GM19455 (cell line): Measurements from ENCODE around the gene GCN1.
A peak's percentile ranks its signal among the peaks of the same experiment; 100 is the strongest.
"Not testable (repeated sequence)": the region's sequence is repeated elsewhere in the genome, so short reads cannot be mapped to it uniquely, and the experiment has no call there.

Source experiments
- ATAC-seq: cut with Tn5 transposase; IDR thresholded peaks from one replicate; pipeline ENCODE4 v1.9.1; 2021; ENCODE audit not compliant: unreplicated experiment

GCN1 gene, protein sequence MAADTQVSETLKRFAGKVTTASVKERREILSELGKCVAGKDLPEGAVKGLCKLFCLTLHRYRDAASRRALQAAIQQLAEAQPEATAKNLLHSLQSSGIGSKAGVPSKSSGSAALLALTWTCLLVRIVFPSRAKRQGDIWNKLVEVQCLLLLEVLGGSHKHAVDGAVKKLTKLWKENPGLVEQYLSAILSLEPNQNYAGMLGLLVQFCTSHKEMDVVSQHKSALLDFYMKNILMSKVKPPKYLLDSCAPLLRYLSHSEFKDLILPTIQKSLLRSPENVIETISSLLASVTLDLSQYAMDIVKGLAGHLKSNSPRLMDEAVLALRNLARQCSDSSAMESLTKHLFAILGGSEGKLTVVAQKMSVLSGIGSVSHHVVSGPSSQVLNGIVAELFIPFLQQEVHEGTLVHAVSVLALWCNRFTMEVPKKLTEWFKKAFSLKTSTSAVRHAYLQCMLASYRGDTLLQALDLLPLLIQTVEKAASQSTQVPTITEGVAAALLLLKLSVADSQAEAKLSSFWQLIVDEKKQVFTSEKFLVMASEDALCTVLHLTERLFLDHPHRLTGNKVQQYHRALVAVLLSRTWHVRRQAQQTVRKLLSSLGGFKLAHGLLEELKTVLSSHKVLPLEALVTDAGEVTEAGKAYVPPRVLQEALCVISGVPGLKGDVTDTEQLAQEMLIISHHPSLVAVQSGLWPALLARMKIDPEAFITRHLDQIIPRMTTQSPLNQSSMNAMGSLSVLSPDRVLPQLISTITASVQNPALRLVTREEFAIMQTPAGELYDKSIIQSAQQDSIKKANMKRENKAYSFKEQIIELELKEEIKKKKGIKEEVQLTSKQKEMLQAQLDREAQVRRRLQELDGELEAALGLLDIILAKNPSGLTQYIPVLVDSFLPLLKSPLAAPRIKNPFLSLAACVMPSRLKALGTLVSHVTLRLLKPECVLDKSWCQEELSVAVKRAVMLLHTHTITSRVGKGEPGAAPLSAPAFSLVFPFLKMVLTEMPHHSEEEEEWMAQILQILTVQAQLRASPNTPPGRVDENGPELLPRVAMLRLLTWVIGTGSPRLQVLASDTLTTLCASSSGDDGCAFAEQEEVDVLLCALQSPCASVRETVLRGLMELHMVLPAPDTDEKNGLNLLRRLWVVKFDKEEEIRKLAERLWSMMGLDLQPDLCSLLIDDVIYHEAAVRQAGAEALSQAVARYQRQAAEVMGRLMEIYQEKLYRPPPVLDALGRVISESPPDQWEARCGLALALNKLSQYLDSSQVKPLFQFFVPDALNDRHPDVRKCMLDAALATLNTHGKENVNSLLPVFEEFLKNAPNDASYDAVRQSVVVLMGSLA (N-terminal part only)

DNA sequence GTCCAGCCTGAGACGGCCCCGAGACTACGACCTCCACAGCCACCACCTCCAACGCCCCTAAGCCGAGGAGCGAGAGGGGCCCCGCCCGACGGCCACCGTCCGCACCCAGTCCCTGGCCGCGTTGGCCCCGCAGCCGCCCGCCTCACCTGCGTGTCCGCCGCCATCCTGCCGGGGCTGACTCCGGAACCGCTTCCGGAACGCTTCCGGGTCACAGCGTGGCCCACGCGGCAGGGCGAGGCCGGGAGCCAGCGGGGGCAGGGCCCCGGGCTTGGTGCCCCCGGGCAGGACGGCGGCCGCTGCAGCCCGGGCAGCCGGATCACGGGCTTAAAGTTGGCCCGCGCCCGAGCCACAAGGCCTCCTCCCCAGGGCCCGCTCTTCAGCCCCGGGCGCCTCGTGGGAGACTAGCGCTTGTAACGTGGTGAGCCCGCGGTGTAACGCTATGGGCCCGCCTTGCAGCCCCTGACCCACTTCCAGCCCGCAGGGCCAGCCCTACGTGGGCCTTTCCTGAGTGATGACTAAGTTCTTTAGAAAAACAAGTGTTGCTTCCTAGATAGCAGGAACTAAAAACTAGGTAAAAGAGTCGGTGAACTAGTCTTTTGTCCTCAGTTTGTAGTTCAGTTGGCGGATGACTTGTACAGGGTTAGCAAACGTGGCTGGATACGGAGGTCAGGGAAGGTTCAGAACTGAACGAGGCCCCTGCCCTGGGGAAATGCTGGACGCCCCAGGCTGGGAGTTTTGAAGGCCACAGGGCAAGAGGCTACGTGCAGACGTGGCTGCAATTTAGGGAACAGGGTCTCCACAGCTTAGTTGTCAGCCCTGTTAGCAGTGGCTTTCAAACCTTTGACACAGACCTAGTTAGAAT is at the start of gene GCN1:
Gene GCN1, minus strand, starts transcription at position 182 of the 862 bp plus-strand sequence. Its CDS starts 18 bp downstream, at position 164.
- ATAC-seq = peak; percentile 74

DNA sequence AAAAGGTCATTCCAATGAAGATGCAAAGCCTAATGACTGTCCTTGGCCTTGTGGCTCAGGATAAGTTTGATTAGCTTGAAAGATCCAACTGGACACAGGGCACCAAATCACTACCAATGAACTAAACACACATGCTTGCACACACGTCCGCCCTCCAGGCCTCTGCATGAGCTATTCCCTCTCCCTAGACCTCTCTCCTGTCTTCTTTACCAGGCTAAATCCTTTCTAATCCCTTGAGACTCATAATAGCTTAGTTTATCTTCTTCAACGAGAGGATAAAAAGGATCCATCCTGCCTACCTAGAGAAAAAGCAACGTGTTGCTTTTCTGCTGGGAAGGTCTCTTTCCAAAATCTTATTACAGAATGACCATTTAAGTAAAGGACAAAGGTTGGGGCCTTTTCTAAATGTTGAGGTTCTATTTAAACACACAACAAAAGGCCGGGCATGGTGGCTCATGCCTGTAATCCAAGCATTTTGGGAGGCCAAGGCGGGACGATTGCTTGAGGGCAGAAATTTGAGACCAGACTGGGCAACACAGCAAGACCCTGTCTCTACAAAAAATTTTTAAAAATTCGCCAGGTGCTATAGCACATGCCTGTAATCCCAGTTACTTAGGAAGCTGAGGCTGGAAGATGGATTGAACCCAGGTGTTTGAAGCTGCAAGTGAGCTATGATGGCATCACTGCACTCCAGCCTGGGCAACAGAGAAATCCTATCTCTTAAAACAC is 48.6 kb upstream of the GCN1 start:
- no peak for ATAC-seq

DNA sequence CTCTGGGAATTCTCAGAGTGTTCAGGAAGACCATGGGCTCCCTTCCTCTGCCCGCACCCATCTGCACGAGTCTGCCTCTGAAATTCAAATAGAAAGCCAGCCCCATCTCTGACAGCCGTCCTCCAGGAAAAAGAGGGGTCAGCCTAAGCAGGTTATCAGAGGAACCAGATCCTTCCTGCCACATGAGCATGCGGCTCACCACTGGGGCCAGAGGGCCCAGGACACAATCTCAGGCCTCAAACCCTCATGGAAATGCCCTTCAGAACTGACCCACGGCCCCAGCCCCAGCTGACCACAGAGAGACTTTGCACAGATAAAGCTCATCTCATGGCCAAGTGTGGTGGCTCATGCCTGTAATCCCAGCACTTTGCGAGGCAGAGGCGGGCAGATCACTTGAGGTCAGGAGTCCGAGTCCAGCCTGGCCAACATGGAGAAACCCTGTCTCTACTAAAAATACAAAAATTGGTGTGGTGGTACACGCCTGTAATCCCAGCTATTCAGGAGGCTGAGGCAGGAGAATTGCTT is 47.8 kb upstream of the GCN1 start:
- no peak for ATAC-seq

DNA sequence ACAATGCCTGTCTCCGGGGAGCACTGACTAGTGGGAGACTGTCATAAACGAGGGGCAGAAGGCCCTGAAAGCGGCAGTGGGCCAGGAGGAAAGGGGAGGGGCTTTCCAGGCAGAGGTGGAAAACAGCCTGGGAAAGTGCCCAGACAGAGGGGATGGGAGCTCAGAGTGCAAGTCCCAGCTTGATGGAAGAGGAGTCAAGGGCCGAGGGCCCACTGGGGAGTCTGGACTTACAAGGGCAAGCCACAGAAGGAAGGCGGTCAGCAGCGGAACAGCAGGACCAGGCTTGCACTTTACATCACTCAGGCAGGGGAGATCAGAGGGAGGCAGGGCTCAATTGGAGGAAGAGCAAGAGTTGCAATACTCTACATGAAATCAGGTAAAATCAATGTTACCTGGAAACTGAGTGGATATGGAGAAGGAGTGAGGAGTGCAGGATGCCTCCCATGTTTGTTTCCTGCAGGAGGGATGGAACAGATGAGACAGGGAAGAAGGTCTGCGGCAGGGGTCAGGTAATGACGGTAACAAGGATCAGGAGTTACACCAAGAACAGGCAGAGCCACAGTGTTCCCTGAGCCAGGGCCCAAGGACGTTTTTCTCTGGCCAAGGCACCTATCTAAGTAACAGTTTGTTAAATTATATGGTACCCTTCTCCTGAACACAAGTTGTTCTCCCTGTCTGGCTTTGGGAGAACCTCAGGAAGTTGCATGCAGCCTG is 47.2 kb upstream of the GCN1 start:
- ATAC-seq = no peak

DNA sequence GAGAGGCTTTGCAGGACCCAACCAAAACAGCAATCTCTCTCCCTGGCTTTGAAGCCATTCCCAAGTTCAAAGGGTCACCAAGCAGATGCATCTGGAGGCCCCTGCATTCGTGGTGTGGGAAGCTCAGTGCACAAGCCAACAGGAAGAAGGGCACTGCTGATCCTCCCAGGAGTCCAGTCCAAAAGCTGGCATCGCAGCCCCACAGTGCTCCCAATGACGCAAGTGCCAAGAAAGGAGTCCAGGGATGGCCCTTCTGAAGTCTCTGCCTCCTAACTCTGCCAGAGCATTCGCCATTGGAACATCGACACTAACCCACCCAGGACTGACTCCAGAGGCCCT is 45.9 kb upstream of the GCN1 start:
- no peak for ATAC-seq

DNA sequence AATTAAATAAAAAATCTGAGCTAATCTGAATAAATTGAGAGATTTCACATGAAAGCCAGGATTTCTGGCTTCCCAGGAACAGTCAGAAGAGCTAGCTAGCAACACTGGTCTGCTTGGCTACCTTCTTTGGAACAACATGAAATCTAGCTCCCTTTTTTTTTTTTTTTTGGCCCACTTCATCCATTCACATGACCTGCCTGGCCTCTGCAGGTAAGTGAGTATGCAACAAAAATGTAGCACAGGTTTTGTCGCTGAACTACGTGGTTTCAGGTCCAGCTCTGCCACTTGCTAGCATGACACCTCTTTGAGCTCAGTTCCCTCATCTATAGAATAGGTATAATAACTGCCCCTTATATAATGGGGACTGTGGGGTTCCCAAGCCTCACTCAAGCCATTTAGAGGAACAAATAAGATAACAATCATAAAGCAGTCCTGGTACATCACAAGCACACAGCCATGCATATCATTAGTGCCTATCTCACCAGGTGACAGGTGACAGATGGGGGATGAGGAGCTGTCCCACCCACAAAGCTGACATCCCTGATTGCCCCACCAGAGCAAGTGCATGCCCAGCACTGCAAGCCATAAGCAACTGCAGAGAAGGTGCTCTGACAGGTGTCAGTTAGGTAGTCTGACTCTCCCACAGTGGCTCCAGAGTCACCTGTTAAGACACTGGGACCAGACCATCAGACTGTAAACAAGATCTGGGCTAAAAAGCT is 45.4 kb upstream of the GCN1 start:
- ATAC-seq = no peak

DNA sequence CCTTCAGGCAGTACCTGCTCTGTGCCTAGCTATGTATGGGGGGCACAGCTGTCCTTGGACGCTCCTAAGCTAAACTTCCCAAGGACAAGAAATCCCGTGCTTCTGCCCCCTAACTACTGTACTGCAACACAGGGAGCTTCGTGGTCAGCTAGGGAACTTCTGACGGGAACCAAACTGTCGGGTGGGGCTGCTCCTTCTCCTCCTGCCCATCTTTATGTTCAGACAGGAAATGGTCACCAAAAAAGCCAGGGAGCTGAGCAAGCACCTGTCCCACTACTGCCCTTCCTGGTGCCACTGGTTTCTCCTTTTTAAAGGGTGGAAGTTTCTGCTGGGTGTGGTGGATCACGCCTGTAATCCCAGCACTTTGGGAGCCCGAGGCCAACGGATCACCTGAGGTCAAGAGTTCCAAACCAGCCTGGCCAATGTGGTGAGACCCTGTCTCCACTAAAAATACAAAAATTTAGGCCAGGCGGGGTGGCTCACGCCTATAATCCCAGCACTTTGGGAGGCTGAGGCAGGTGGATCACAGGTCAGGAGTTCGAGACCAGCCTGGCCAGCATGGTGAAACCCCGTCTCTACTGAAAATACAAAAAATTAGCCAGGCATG is 44.4 kb upstream of the GCN1 start:
- ATAC-seq = no peak

DNA sequence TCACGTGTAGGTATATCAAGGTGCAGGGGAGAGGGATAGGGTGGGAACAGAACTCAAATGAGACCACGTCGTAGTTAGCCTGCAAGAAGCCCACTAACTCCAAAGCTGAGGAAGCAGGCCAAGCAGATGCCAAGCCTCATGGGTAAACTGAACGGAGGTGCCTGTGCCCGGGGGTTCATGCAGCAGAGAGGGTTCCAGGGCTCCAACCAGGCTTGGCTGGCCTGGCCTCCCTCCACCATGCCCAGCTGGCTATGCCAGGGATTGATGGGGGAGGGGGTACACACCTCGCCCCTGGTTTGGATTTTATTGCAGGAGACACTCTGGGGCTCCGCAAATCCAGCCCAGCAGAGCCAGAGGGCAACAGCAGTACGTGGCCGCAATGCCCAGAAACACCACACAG is 43.7 kb upstream of the GCN1 start:
- ATAC-seq = no peak

DNA sequence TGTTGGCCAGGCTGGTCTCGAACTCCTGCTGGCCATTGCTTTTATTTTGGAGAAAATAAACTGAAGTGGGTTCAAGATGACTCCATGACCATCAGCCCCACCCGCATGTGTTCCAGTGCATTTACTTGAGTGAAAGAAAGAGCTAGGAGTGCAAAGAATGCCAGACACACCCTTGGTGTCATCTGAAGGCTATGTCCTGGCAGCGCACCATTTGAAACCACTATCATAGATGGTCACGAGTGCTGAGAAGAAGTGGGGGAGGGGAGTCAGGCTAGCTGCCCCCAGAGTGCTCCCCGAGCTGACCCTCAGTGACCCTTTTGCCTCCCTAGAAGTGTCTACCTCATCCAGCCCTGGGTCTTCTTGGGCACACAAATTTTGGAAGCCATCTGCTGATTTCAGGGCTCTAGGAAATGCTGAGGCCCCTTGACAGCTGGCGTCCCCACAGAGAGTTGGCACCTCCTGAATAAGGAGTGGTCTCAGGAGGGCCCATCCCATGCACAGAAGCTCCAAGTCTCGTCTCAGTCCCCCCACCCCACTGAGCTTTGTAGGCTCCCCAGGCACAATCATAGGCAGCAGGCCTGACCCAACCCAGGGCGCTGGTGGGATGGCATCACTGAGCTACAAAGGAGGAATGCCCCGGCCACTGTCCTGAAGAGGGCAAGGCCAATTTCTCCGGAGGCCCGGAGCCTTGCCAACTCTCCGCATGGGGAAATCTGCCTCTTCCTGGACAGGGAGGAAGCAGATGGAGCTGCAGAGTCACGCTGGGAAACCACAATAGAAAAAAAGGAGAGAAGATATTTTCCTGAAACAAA is 43.1 kb upstream of the GCN1 start:
- no peak for ATAC-seq

DNA sequence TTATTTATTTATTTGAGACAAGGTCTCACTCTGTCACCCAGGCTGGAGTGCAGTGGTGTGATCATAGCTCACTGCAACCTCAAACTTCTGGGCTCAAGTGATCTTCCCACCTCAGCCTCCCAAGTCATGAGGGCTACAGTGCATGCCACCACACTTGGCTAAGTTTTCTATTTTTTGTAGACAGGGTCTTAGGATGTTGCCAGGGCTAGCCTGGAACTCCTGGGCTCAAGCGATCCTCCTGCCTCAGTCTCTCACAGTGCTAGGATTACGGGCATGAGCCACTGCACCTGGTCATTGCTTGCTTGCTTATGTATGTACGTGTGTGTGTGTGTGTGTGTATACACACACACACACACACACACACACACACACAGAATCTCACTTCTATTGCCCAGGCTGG is 42.3 kb upstream of the GCN1 start:
- ATAC-seq = not testable (repeated sequence)

DNA sequence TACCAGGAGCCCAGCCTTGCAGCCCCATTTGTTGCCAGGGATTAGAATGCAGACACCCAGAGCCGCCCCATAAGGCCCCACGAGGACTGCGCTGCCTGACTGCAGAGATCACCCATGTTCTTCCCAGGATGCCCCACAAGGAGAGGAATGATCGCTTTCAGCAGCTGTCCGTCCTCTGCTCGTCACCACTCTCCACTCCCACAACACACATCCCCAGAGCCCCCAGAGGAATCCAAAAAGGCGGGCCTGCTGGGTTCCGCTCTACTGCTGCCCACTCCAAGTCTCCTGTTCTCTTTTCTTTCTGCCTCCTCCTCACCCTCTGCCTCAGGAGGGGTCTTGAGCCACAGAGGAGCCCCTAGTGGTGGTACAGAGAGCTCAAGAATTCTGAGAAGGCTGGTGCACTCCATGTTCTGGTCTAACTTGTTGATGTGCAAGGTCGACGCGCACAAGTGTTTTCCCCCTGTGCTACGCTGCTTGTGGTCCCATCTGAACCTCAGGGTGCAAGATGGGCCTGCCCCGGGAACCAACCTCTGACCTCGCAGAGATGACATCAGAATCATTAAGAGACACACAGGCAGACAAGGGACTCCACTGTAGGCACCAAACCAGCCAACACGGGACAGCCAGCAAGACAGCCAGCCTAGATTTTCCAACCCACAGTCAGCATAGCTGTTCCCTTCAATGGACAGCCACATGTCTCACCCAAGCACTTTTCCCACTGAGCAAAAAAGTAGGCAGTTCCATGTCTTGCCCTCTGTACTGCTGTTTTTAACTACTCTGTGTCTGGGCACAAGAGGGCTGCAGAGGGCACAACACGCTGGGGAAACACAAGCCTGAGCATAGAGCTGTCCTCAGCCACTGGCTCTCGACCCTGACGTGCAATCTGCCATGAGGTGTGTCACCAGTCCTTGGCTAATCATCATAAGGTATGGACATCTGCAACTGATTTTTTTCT is 41.1 kb upstream of the GCN1 start:
- ATAC-seq = no peak

DNA sequence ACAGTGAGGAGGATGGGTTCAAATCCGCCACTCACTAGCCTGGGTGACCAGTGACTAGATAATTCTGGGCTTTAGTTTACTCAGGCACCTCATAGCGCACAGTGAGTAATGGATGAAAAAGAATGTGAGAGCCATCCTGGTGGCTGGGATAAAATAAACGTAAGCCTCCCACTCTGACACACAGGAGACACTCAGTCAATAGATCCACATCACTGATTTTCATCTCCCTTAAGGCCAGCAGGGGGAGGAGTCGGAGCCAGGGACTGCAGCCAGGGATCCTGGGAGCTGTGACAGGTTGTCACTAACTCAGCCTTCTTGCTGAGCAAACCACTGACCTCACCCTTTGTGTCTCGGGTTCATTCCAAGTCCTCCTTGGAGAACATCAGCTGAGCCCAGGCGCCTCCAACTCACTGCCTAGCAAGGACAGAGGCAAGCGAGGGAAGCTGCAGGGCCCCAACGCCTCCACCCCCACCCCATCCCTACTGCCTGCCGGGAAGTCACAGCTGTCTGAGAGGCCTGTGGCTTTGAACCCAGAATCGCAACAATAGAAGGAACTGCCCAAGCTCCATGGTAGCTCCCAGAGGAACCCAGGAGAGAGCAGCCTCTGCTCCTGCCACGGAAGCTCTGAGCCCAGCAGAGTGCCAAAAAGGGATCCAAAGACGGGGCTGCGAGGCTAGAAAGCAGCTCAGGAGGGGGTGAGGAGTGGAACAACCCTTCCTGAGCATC is 40.3 kb upstream of the GCN1 start:
- ATAC-seq = no peak

DNA sequence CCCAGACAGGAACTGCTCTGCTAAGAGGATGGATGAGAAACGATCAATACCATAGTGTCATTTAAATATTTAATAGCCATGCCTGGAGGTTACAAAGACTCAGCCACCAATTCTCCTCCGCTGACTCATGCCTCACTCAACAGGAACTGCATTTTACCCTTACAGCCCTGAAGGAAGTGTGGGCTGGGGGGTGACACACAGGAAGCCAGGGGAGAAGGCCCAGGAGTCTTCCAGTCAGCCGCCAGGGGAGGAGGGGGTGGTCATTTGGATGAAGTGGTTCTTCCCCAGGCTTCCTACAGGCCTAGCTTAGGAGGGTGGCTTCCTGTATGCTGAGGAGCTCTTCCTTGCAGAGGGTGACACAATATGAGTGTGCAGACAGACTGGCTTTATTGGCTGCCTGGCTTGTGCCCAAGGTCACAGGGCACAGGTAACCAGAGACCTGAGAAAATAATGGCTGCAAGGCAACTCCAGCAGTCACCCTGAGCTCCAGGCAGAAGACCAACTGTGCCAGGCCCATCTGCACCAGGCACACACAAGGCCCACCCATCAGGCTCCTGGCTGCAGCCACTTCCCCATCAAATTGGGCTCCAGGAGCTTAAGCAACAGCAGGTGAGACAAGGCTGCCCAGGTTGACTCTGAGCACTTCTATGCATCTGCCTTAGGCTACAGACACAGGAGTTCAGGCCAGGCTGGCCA is 36.9 kb upstream of the GCN1 start:
- no peak for ATAC-seq

DNA sequence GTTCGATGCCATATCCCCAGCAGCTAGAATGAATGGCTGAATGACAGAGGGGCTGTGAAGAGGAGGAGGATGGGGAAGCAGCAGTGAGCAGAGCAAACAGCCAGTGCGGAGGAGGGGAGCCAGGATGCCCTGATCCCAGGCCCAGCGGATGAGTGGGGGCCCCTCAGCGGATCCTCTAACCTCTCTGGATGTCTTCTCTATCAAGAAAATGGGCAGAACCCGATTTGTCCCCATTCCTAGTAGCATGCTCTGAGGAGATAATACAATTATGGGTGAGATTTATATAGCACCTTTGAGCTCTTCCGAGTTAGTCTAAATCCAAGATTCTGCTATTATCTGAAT is 36.4 kb upstream of the GCN1 start:
- ATAC-seq = no peak
